ENCODE data around the gene BTNL9. TPM values are rescaled to one million over a fixed set of nuclear protein-coding genes. Genes with fewer than 3 reads are reported as not detected.
"Not testable (repeated sequence)": the region's sequence is repeated elsewhere in the genome, so short reads cannot be mapped to it uniquely, and the experiment has no call there.

The BTNL9 gene
- total RNA-seq, 1 donor from 2014 or later = not detected

DNA sequence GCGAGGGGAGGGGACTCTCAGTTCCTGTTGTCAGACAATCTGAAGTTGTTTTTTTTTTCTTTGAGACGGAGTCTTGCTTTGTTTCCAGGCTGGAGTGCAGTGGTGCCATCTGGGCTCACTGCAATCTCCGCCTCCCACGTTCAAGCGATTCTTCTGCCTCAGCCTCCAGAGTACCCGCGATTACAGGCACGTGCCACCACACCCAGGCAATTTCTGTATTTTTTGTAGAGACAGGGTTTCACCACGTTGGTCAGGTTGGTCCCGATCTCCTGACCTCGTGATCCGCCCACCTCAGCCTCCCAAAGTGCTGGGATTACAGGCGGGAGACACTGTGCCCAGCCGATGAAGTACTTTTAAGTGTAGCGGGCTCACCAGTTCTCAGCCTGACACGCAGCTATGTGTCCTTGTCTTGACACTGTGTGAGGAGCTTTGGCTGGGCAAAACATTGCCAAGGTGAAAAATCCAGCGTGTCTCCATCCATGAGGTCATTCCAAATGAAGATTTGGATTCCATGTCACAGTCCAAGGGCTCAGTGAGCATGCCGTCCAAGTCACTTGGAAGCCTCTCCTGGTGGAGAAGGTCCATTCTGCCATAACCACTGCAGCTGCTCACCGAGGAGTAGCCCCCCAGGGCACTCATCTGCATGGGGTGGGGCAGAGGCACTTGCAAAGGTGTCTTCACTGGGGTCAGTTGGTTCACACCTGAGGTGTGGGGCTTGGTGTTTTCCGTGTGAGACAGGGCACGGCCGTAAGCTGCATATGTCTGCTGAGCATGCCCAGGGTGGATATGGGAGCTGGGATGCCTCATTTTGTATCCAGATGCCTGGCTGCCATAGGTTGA lies 58.9 kb downstream of the BTNL9 start:
- peaks cover 22% of the 10 kb centered on the region for H3K27me3 Mint-ChIP-seq (ENCODE audit: unreplicated experiment)
- no peaks in the 10 kb centered on the region for H3K9me3 Mint-ChIP-seq (ENCODE audit: unreplicated experiment)
- no peak overlapping the region for H3K4me3 Mint-ChIP-seq (ENCODE audit: unreplicated experiment)
- no peaks in the 10 kb centered on the region for H3K36me3 Mint-ChIP-seq (ENCODE audit: unreplicated experiment)
- DNase-seq (ENCODE audit: extremely low spot score, unreplicated experiment) = no peak
- TF ChIP-seq CTCF (IDR thresholded peaks at IDR 0.05) = no peak
- peaks cover 7% of the 10 kb centered on the region for H3K4me1 Mint-ChIP-seq (ENCODE audit: unreplicated experiment)
- H3K27ac Mint-ChIP-seq (ENCODE audit: unreplicated experiment) = no peak overlapping the region

DNA sequence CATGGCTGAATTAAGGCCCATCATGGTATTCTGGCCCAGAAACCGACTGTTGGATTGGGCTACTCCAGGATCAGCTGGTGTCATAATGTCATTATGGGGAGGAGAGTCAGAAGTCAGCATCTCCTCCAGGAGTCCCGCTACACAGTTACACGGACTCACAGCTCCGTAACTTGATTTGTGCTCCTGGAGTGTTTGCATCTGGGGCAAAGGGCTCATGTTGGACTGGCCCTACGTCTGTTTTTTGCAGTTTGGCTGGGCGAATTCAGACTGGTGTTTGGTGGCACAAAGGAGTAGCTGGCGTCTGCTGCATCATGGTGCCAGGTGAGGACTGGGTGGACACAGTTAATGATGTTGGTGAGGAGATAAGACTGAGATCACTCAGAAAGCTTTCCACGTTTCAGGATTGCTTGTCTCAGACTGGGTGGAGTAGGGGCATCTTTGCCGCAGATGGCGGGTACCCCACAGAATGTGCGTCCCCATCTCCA lies 59.6 kb downstream of the BTNL9 start:
- TF ChIP-seq CTCF (IDR thresholded peaks at IDR 0.05) = no peak
- H3K27me3 Mint-ChIP-seq (ENCODE audit: unreplicated experiment) = peaks cover 28% of the 10 kb centered on the region
- H3K27ac Mint-ChIP-seq (ENCODE audit: unreplicated experiment) = no peak overlapping the region
- no peaks in the 10 kb centered on the region for H3K36me3 Mint-ChIP-seq (ENCODE audit: unreplicated experiment)
- no peaks in the 10 kb centered on the region for H3K9me3 Mint-ChIP-seq (ENCODE audit: unreplicated experiment)
- no peak for DNase-seq (ENCODE audit: extremely low spot score, unreplicated experiment)
- H3K4me3 Mint-ChIP-seq (ENCODE audit: unreplicated experiment) = peak overlapping the region; percentile 48
- H3K4me1 Mint-ChIP-seq (ENCODE audit: unreplicated experiment) = peaks cover 11% of the 10 kb centered on the region

GRCh38 chr5:181100121-181100875 lies 60.2 kb downstream of the BTNL9 start:
- Mint-ChIP-seq H3K4me1 (ENCODE audit: unreplicated experiment) (peaks cover 11% of the 10 kb centered on the region), H3K36me3 (ENCODE audit: unreplicated experiment) (no peaks in the 10 kb centered on the region), H3K27me3 (ENCODE audit: unreplicated experiment) (peaks cover 32% of the 10 kb centered on the region), H3K27ac (ENCODE audit: unreplicated experiment) (no peak overlapping the region), H3K4me3 (ENCODE audit: unreplicated experiment) (peak overlapping the region; percentile 48), H3K9me3 (ENCODE audit: unreplicated experiment) (no peaks in the 10 kb centered on the region)
- TF ChIP-seq CTCF (IDR thresholded peaks at IDR 0.05) = no peak
- DNase-seq (ENCODE audit: extremely low spot score, unreplicated experiment) = peak; percentile 83

DNA sequence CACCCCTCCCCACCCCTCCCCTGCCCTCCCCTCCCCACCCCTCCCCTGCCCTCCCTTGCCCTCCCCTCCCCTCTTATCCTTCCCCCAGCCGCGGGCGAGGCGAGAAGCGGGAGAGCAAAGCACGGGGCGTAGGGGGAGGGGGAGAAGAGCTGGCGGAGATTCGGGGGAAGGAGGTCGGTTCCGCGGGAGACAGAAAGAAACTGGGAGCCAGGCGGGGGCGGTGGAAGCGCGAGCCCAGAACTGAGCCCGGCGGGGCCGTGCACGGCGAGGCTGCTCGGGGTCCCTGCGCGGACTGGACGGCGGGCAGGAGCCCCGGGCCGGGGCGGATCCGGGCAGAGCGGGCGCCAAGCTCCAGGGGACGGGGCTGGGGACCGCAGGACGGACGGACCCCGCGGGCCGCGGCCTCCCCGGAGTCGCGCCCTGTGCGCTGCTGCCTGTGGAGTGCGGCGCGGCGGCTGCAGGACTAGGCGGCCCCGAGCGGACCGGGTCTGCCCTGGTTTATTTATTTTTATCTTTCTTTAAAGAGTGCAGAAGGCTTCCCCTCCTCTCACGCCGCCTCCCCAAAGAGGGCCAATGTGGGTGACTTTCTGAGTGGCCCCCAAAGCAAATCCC lies 61.1 kb downstream of the BTNL9 start:
- Mint-ChIP-seq H3K4me1 (ENCODE audit: unreplicated experiment) (peaks cover 11% of the 10 kb centered on the region), H3K27me3 (ENCODE audit: unreplicated experiment) (peaks cover 40% of the 10 kb centered on the region)
- H3K27ac Mint-ChIP-seq (ENCODE audit: unreplicated experiment); H3K36me3 Mint-ChIP-seq (ENCODE audit: unreplicated experiment); H3K4me3 Mint-ChIP-seq (ENCODE audit: unreplicated experiment); H3K9me3 Mint-ChIP-seq (ENCODE audit: unreplicated experiment): not testable (repeated sequence)
- DNase-seq (ENCODE audit: extremely low spot score, unreplicated experiment) = peak; percentile 77

DNA sequence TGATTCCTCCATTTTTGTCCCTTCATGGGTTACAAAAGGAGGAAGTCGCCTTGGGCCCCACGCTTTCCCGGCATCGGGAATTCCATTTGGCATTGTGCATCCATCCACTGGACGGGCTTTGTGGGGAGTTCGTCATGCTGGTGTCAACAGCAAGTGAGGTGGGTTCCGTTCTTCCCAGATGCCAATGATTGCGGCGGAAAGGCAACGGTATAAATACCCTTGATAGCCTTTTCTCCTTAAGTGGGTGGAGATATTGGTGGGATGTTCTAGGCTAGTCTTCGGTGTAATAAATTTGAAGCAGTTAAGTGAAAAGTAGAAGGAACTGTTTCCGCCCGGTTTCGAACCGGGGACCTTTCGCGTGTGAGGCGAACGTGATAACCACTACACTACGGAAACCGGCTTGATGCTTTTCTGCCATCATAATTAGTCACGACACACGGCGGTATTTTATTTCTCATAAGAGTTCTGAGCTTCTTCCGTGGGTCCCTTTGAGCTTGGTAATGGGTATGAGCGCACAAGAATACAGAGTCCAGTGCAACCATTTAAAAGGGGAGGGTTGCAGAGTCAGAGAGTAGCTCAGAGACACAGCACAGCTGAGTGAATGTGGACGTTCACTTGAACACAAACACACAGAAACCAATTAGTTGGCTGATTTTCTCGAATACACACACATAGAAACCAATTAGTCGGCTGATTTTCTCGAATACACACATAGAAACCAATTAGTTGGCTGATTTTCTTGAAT lies 62.0 kb downstream of the BTNL9 start:
- not testable (repeated sequence) for H3K27ac Mint-ChIP-seq (ENCODE audit: unreplicated experiment); H3K4me3 Mint-ChIP-seq (ENCODE audit: unreplicated experiment); DNase-seq (ENCODE audit: extremely low spot score, unreplicated experiment); H3K9me3 Mint-ChIP-seq (ENCODE audit: unreplicated experiment); H3K36me3 Mint-ChIP-seq (ENCODE audit: unreplicated experiment)
- Mint-ChIP-seq H3K4me1 (ENCODE audit: unreplicated experiment) (peaks cover 11% of the 10 kb centered on the region), H3K27me3 (ENCODE audit: unreplicated experiment) (peaks cover 47% of the 10 kb centered on the region)

- H3K4me3 Mint-ChIP-seq (ENCODE audit: unreplicated experiment) = peak overlapping the region; percentile 48
- not testable (repeated sequence) for H3K36me3 Mint-ChIP-seq (ENCODE audit: unreplicated experiment); H3K4me1 Mint-ChIP-seq (ENCODE audit: unreplicated experiment); H3K27ac Mint-ChIP-seq (ENCODE audit: unreplicated experiment); H3K9me3 Mint-ChIP-seq (ENCODE audit: unreplicated experiment)
- DNase-seq (ENCODE audit: extremely low spot score, unreplicated experiment) = peak; percentile 54
- H3K27me3 Mint-ChIP-seq (ENCODE audit: unreplicated experiment) = peaks cover 54% of the 10 kb centered on the region
Observed at GRCh38 chr5:181104259-181104568, 64.1 kb downstream of the BTNL9 start.

GRCh38 chr5:181104606-181105390 lies 64.7 kb downstream of the BTNL9 start:
- H3K4me1 Mint-ChIP-seq (ENCODE audit: unreplicated experiment); H3K27ac Mint-ChIP-seq (ENCODE audit: unreplicated experiment); H3K9me3 Mint-ChIP-seq (ENCODE audit: unreplicated experiment); H3K36me3 Mint-ChIP-seq (ENCODE audit: unreplicated experiment); H3K4me3 Mint-ChIP-seq (ENCODE audit: unreplicated experiment): not testable (repeated sequence)
- peak; percentile 67 for DNase-seq (ENCODE audit: extremely low spot score, unreplicated experiment)
- H3K27me3 Mint-ChIP-seq (ENCODE audit: unreplicated experiment) = peaks cover 48% of the 10 kb centered on the region

Measured in osteocyte (in vitro differentiated cells).